GM12878 (cell line): Measurements from ENCODE around the gene FARSB. TPM values are rescaled to one million over a fixed set of nuclear protein-coding genes. Genes with fewer than 3 reads are reported as not detected.
A peak's percentile ranks its signal among the peaks of the same experiment; 100 is the strongest.

Source experiments
- ATAC-seq: fragments of 200-7000 bp; cut with Tn5 transposase; 3 replicates; pipeline ENCODE4 v1.9.1; 2020; ENCODE audit warnings: mild to moderate bottlenecking, moderate library complexity
- BruUV-seq: library from RNA; stranded (reverse); fragments of 400-500 nt; replicated peaks from 2 replicates; lab custom pipeline; 2021; lab: Mats Ljungman, UMichigan
- CTCF ChIA-PET: fragments of 300-600 bp; sonication (Branson Sonifier 250); formaldehyde crosslinking; extraction: SDS; loops from one replicate; lab custom pipeline; 2021; ENCODE audit warnings: inconsistent platforms; lab: Yijun Ruan, JAX
- POLR2A ChIA-PET: fragments of 350-600 bp; formaldehyde crosslinking; extraction: SDS; loops from one replicate; lab custom pipeline; 2021; ENCODE audit warnings: inconsistent platforms; lab: Charles Lee
- RAD21 ChIA-PET: fragments of 300-600 bp; sonication (Branson Sonifier 250); formaldehyde crosslinking; loops from one replicate; lab custom pipeline; 2023; ENCODE audit warnings: antibody characterized with exemption; ENCODE audit not compliant: unreplicated experiment; lab: Charles Lee
- SMC1A ChIA-PET: fragments of 300-600 bp; sonication (Branson Sonifier 250); formaldehyde crosslinking; loops from one replicate; lab custom pipeline; 2023; ENCODE audit not compliant: unreplicated experiment, uncharacterized antibody; lab: Charles Lee
- DNase-seq: peaks from one replicate; pipeline ENCODE4 v3.0.0-alpha.2; 2011; ENCODE audit warnings: low read depth, low spot score
- FAIRE-seq: peaks from 3 replicates; lab custom pipeline; 2011; peaks lifted over from hg19 to GRCh38; lab: Jason Lieb, UNC
- H2AFZ ChIP-seq: 2 replicates; pipeline ENCODE4 v1.6.0; 2011; ENCODE audit warnings: low read depth, low read length, control low read depth; ENCODE audit not compliant: control insufficient read depth
- H3K27ac ChIP-seq: 2 replicates; pipeline ENCODE4 v1.5.1; 2011; ENCODE audit warnings: control low read depth; ENCODE audit not compliant: control insufficient read depth, insufficient read depth
- H3K27me3 ChIP-seq, 2 experiments: replicated peaks in 1 of 2; 2 replicates each; pipeline versions ENCODE4 v1.6.0 to v1.6.1; 2011; ENCODE audit warnings: low read length in 1 of 2; ENCODE audit not compliant: control insufficient read depth in 2 of 2, insufficient read depth in 2 of 2
- H3K36me3 ChIP-seq, 2 experiments: 2 replicates each; pipeline ENCODE4 v1.5.1; 2011; ENCODE audit warnings: low read length in 1 of 2; ENCODE audit not compliant: control insufficient read depth in 2 of 2, insufficient read depth in 2 of 2
- H3K4me1 ChIP-seq: 2 replicates; pipeline ENCODE4 v1.6.1; 2011; ENCODE audit warnings: mild to moderate bottlenecking, low read length, moderate library complexity, mixed read lengths; ENCODE audit not compliant: control insufficient read depth, insufficient read depth
- H3K4me2 ChIP-seq: 2 replicates; pipeline ENCODE4 v1.6.0; 2011; ENCODE audit warnings: control low read depth; ENCODE audit not compliant: control insufficient read depth, insufficient read depth
- H3K4me3 ChIP-seq: fragments of 200-600 bp; sonication (generic); 2 replicates; pipeline ENCODE4 v1.5.1; 2016
- H3K79me2 ChIP-seq: 2 replicates; pipeline ENCODE4 v1.6.0; 2011; ENCODE audit warnings: low read length; ENCODE audit not compliant: control insufficient read depth, insufficient read depth
- H3K9ac ChIP-seq: 2 replicates; pipeline ENCODE4 v1.8.0; 2011; ENCODE audit warnings: low read length, control low read depth, mixed read lengths; ENCODE audit not compliant: control insufficient read depth, insufficient read depth
- H3K9me3 ChIP-seq: replicated peaks from 3 replicates; pipeline ENCODE4 v1.5.1; 2011; ENCODE audit warnings: mild to moderate bottlenecking, low read length; ENCODE audit not compliant: control insufficient read depth, insufficient read depth
- H4K20me1 ChIP-seq: 2 replicates; pipeline ENCODE4 v1.6.0; 2011; ENCODE audit not compliant: control insufficient read depth, insufficient read depth
- CEBPB ChIP-seq, 2 experiments: fragments of 150-350 bp in 1 of 2; IDR thresholded peaks; 2 replicates each; pipeline ENCODE4 v1.6.1; 2012 to 2014; ENCODE audit warnings: low read depth in 2 of 2, low read length in 2 of 2, borderline replicate concordance in 1 of 2, inconsistent platforms in 1 of 2
- POLR2AphosphoS5 ChIP-seq: IDR thresholded peaks from 2 replicates; pipeline ENCODE4 v1.6.1; 2011; ENCODE audit warnings: mild to moderate bottlenecking, low read length, inconsistent platforms
- POU2F2 ChIP-seq: IDR thresholded peaks from 3 replicates; pipeline ENCODE4 v1.6.1; 2011; ENCODE audit warnings: low read depth, mild to moderate bottlenecking, low read length, borderline replicate concordance
- ZNF207 ChIP-seq: fragments of 450-650 bp; IDR thresholded peaks from 2 replicates; pipeline ENCODE4 v1.6.1; 2014; ENCODE audit warnings: antibody characterized with exemption, mild to moderate bottlenecking, borderline replicate concordance
- WGBS: methylation state at CpG from one replicate; pipeline ENCODE4 v1.1.6; 2016; ENCODE audit warnings: low lambda C conversion rate; ENCODE audit not compliant: insufficient replicate concordance, insufficient coverage; ENCODE audit errors: missing lambda C conversion rate; 5-methylcytosine and 5-hydroxymethylcytosine counted together
- in situ Hi-C: fragments of 300-500 bp; cut with MboI; formaldehyde crosslinking; loops from 9 replicates; pipeline ENCODE4 v1.14.3; 2018; ENCODE audit warnings: mixed read lengths
- intact Hi-C: fragments of 100-400 bp; cut with micrococcal nuclease; formaldehyde crosslinking; loops from one replicate; pipeline ENCODE4 v1.14.2; 2022; ENCODE audit not compliant: unreplicated experiment
- polyA plus RNA-seq, 11 experiments: library from polyadenylated mRNA; depleted of rRNA in 4 of 11; unstranded in 6 of 11; stranded (reverse) in 5 of 11; fragments of >200 nt; fragmentation: Nextera tagmentation in 4 of 11; fragmentation: Illumina TruSeq in 1 of 11; extraction: Ambion mirVana in 4 of 11; extraction: Trizol in 1 of 11; gene quantifications; 1 replicate in 1 of 11; 2 replicates in 10 of 11; pipeline versions ENCODE4 v1.2.1 to v1.2.3, GENCODE V29; 2011 to 2016; ENCODE audit warnings: inconsistent platforms in 2 of 11, missing spikeins in 2 of 11, low read depth in 1 of 11
- total RNA-seq, 4 experiments: library from RNA; depleted of rRNA in 3 of 4; stranded (reverse); fragments of >200 nt in 3 of 4; fragmentation: Illumina TruSeq in 1 of 4; extraction: Trizol in 1 of 4; gene quantifications; 2 replicates each; pipeline versions ENCODE4 v1.2.1 to v1.2.3, GENCODE V29; 2013 to 2021

The FARSB gene
- total and polyA plus RNA-seq, 10 of the 15 experiments (the other 5 are each of a cell fraction or from before 2014, with no cell fraction given), result 32.4 to 127 (median 73.8) TPM

- no peak for TF ChIP-seq CEBPB (IDR thresholded peaks at IDR 0.05; ENCODE audit: borderline replicate concordance in 1 of 2, low read depth in 2 of 2, low read length in 2 of 2)
- TF ChIP-seq, all 136 proteins: peak for 0
Observed at GRCh38 chr2:222563936-222564335, 92.0 kb downstream of the FARSB start (continued).

GRCh38 chr2:222563106-222563718, 92.7 kb downstream of the FARSB start:
- Histone ChIP-seq H3K9ac (no peak overlapping the region), H3K36me3 (peaks cover 8 to 14% of the 10 kb centered on the region in 2 experiments), H3K27me3 (no peaks in the 10 kb centered on the region), H3K4me1 (no peaks in the 10 kb centered on the region), H3K4me2 (no peak overlapping the region), H3K4me3 (no peak overlapping the region), H3K79me2 (no peaks in the 10 kb centered on the region), H3K9me3 (no peaks in the 10 kb centered on the region), H3K27ac (no peak overlapping the region), H4K20me1 (no peaks in the 10 kb centered on the region), H2AFZ (no peak overlapping the region)
- ATAC-seq (no peak), FAIRE-seq (no peak), DNase-seq (no peak)
- ChIA-PET POLR2A (no interaction called here), SMC1A (interaction anchor here (7.8 kb wide), 1 partner anchor 243 kb away, joined by 116 read pairs; a partner anchor contains a TSS), RAD21 (interaction anchor here (4.9 kb wide), 1 partner anchor 244 kb away, joined by 91 read pairs; a partner anchor contains a TSS), CTCF (interaction anchor here (2.3 to 7.8 kb wide), 2 partner anchors 58 to 243 kb away, joined by 6 to 164 read pairs; a partner anchor contains a TSS)
- intact Hi-C loops (no loop called here), in situ Hi-C loops (loop anchor here (5.0 to 10.0 kb wide), 2 partner anchors 251 to 508 kb away; no protein-coding TSS in a partner anchor)
- 0 out of 2 replicates have a peak, but pooled peaks have one; percentile 37 for TF ChIP-seq POLR2AphosphoS5
- TF ChIP-seq POU2F2, result 0 out of 3 replicates have a peak, but pooled peaks have one; percentile 8
- TF ChIP-seq ZNF207, result no peak
- no TSS peak for BruUV-seq
- 88% methylated on average over 11 of the region's 11 CpGs for WGBS
